ENCODE results near the gene MAPK11. TPM values are rescaled to one million over a fixed set of nuclear protein-coding genes. Genes with fewer than 3 reads are reported as not detected.
A peak's percentile ranks its signal among the peaks of the same experiment; 100 is the strongest.

Gene MAPK11
- total and polyA plus RNA-seq, 9 of the 15 experiments (the other 6 are each of a cell fraction or from before 2014, with no cell fraction given): 0.06 to 14.6 (median 5.3) TPM

DNA sequence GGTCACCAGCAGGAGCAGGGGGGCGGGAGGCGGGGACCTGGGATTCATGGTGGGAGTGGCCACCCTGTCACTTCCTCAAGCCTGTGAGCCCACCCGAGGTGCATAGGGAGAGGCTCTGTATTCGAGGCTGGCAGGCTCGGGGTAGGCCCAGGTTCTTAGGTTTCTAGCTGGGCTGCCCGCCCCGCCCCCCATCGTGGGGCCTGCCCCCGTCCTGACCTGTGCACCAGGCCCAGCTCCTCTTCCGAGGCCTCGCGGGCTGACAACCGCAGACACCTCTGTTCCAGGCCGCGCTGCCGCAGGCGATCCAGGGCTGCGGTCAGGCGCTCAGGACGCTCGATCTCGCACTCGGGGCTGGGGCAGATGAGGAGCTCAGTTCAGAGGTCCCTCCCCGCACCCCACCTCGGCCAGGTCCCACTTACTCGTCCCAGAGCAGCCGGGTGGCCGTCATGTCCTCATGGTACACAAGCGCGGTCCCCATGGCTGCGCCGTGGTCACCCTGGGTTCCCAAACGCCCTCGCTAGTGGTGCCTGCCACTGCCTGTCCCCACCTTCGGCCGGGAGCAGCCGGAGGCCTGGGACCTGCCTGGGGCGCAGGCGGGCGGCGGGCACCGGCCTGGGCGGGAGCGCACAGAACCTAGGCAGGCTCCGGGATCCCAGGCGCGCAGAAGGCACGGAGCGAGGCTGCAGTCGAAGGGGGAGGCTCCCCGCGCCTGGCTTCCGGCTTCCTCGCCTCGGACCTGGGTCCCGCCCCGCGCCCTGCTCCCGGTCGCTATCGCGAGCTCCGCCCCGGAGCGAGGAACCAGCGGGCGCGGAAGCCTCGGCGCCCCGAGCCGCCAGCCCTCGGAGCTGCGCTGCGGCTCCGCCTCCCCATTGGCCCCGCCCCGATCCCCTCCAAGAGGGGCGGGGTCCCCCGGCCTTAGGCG, 19.4 kb downstream of the MAPK11 start, which contains the start of gene HDAC10 (continued):
- TF ChIP-seq ZNF592 (IDR thresholded peaks at IDR 0.05) (no peak), TBP (optimal IDR thresholded peaks at IDR 0.05; ENCODE audit: low read depth, low read length) (no peak), HNRNPLL (IDR thresholded peaks at IDR 0.05; ENCODE audit: low read depth, low read length, poor library complexity, severe bottlenecking) (no peak), TSC22D4 (tag; IDR thresholded peaks at IDR 0.05) (no peak), TAF9B (IDR thresholded peaks at IDR 0.05; ENCODE audit: partially characterized antibody) (no peak), HMBOX1 (IDR thresholded peaks at IDR 0.05) (no peak), RHOXF2B (CRISPR knock-in tag; conservative IDR thresholded peaks at IDR 0.05) (no peak), ESRRA (IDR thresholded peaks at IDR 0.05; ENCODE audit: borderline replicate concordance, low read depth) (no peak; the same call in 1 of the 2 replicates), JUN (IDR thresholded peaks at IDR 0.05; ENCODE audit: borderline replicate concordance, low read depth, low read length) (no peak), JUN (CRISPR knock-in tag; IDR thresholded peaks at IDR 0.05; ENCODE audit: borderline replicate concordance) (0 out of 2 replicates have a peak, but pooled peaks have one; percentile 41), TOE1 (IDR thresholded peaks at IDR 0.05; ENCODE audit: borderline replicate concordance) (no peak), TOE1 (CRISPR knock-in tag; IDR thresholded peaks at IDR 0.05; ENCODE audit: borderline replicate concordance, low read depth) (no peak), MCM7 (IDR thresholded peaks at IDR 0.05) (no peak), ZNF444 (CRISPR knock-in tag; IDR thresholded peaks at IDR 0.05) (no peak), KDM4B (IDR thresholded peaks at IDR 0.05; ENCODE audit: borderline replicate concordance in 2 of 2, low read depth in 1 of 2) (peak in 1 of 2 experiments; percentile 42; a peak in 1 of 4 replicates), GABPA (tag; conservative IDR thresholded peaks at IDR 0.05; ENCODE audit: low read depth) (peak; percentile 73), SREBF2 (CRISPR knock-in tag; IDR thresholded peaks at IDR 0.05) (no peak), ZNF12 (CRISPR knock-in tag; IDR thresholded peaks at IDR 0.05) (no peak), BCL6 (CRISPR knock-in tag; IDR thresholded peaks at IDR 0.05) (no peak), NFE2L1 (tag; IDR thresholded peaks at IDR 0.05; ENCODE audit: borderline replicate concordance, low read depth) (no peak), TEAD2 (tag; IDR thresholded peaks at IDR 0.05) (no peak), SRF (CRISPR knock-in tag; IDR thresholded peaks at IDR 0.05) (no peak), NR4A1 (CRISPR knock-in tag; IDR thresholded peaks at IDR 0.05) (no peak), NR4A1 (tag; IDR thresholded peaks at IDR 0.05) (no peak)

Measured in K562 (cell line).